T-helper 17 cell (primary cell): ENCODE measurements around the gene MTHFR. TPM values are rescaled to one million over a fixed set of nuclear protein-coding genes. Genes with fewer than 3 reads are reported as not detected.
"Not testable (repeated sequence)": the region's sequence is repeated elsewhere in the genome, so short reads cannot be mapped to it uniquely, and the experiment has no call there.

Experiments used
- ATAC-seq: fragments of 150-1000 bp; cut with Tn5 transposase; 2 replicates; pipeline ENCODE4 v1.10.0; 2021; ENCODE audit warnings: mild to moderate bottlenecking, moderate library complexity
- DNase-seq, 3 donors: peaks; one replicate each; pipeline versions ENCODE4 v3.0.0 to v3.0.0-alpha.2; 2020 to 2021
- H3K9me3 ChIP-seq: one replicate; pipeline ENCODE4 v1.7.0; 2013; ENCODE audit warnings: low read length, mild to moderate bottlenecking; ENCODE audit not compliant: control insufficient read depth, poor library complexity, severe bottlenecking
- H3K27ac Mint-ChIP-seq: one replicate; pipeline ENCODE4 v1.8.0; 2022; ENCODE audit warnings: mild to moderate bottlenecking, moderate library complexity, mixed read lengths
- H3K27me3 Mint-ChIP-seq: one replicate; pipeline ENCODE4 v1.8.0; 2022; ENCODE audit warnings: mixed read lengths
- H3K36me3 Mint-ChIP-seq: one replicate; pipeline ENCODE4 v1.8.0; 2022; ENCODE audit warnings: low read depth, mixed read lengths
- H3K4me1 Mint-ChIP-seq: one replicate; pipeline ENCODE4 v1.8.0; 2022; ENCODE audit warnings: mild to moderate bottlenecking, mixed read lengths
- H3K4me3 Mint-ChIP-seq: one replicate; pipeline ENCODE4 v1.8.0; 2022; ENCODE audit warnings: mild to moderate bottlenecking, moderate library complexity, mixed read lengths
- total RNA-seq, 4 donors: library from RNA in 2 of 4; stranded (reverse) in 2 of 4; gene quantifications; one replicate each; pipeline ENCODE4 v1.2.3 and lab custom pipeline; 2022 to 2026

The MTHFR gene
- total RNA-seq, 2 donors from 2014 or later: 31.5 to 35.1 TPM

DNA sequence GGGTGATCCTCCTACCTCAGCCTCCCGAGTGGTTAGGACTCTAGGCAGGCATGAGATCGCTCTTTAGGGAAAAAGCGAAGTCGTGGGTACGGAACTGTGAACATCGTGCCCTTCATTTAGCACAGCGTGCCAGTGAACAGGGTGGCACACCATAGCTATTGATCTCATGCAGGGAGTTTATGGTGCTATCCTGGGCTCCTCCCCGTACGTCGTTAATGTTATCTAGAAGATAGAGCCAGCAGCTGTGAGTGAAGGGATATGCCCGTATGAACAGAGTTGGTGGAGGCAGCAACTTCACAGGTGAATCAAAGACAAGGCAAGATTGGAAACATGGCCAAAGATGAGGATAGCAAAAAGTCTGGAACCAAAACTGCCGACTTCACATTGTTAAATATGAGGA, 11.4 kb upstream of the MTHFR start:
- DNase-seq: no peak
- H3K9me3 ChIP-seq: no peaks in the 10 kb centered on the region
- peaks cover 2% of the 10 kb centered on the region for H3K36me3 Mint-ChIP-seq
- H3K4me1 Mint-ChIP-seq: peaks cover 2% of the 10 kb centered on the region
- no peak for ATAC-seq
- H3K27me3 Mint-ChIP-seq: no peaks in the 10 kb centered on the region
- no peak overlapping the region for H3K4me3 Mint-ChIP-seq
- H3K27ac Mint-ChIP-seq: no peak overlapping the region

DNA sequence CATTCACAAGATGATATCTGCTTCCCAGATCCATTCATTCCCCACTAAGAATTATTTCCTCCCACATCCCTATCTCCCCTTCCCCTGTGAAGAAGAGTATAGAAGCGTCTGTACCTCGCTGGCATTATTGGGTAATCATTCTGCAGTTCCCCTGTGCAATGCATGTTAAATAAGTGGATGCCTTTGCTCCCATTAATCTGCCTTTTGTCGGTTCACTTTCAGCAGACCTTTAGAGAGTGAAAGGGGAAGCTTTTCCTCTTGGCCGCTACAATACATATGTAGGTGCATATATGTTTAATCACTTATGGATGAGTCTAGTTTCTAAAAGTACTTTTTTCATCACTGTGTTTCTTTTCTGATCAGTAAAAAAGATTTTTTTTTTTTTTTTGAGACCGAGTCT, 7.3 kb upstream of the MTHFR start:
- Mint-ChIP-seq H3K27ac (no peak overlapping the region), H3K27me3 (no peaks in the 10 kb centered on the region), H3K36me3 (no peaks in the 10 kb centered on the region), H3K4me1 (peaks cover 4% of the 10 kb centered on the region), H3K4me3 (no peak overlapping the region)
- ATAC-seq: no peak
- DNase-seq: no peak
- no peaks in the 10 kb centered on the region for H3K9me3 ChIP-seq

GRCh38 chr1:11807133-11807532, 1.4 kb upstream of the MTHFR start:
- Mint-ChIP-seq H3K36me3 (no peaks in the 10 kb centered on the region), H3K4me1 (peaks cover 34% of the 10 kb centered on the region), H3K27ac (peak overlapping the region; percentile 96), H3K27me3 (no peaks in the 10 kb centered on the region), H3K4me3 (peak overlapping the region; percentile 12)
- no peak for ATAC-seq
- H3K9me3 ChIP-seq: no peaks in the 10 kb centered on the region
- no peak for DNase-seq

DNA sequence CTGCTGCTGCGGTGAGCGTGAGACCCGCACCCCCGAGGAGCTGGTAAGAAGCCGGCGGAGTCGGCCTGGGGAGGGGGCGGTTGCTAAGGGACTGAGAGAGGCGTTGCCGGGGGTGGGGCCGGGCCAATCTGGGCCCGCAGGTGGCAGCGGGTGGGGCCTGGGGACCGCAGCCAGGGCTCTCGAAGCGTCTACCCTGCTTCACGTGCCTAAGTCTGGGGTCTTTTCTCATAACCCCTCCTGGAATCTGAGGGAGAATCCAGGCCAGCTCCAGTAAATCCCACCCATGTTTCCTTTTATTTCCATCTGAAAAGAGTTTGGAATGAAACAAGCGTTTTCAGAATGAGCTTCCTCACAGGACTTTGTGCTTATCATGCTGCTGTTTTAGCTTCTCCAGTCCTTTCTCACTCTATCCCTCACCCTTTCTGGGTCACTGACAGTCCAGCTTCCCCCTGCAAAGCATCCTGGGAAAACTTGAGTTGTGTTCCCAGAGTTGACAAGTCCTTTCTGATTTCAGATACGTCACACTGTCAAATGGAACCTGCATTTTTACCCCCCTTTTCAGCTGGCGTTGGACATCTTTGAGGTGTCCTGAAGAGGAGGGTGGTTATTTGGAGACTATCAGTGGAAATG, 658 bp upstream of the MTHFR start:
- Mint-ChIP-seq H3K27ac (peak overlapping the region; percentile 96), H3K36me3 (no peaks in the 10 kb centered on the region), H3K27me3 (no peaks in the 10 kb centered on the region), H3K4me3 (peak overlapping the region; percentile 99), H3K4me1 (peaks cover 32% of the 10 kb centered on the region)
- ATAC-seq: peak; percentile 75
- H3K9me3 ChIP-seq: no peaks in the 10 kb centered on the region
- peak in 1 of 3 donors; percentile 73 for DNase-seq

- Mint-ChIP-seq H3K36me3 (no peaks in the 10 kb centered on the region), H3K27me3 (no peaks in the 10 kb centered on the region), H3K4me3 (peak overlapping the region; percentile 99), H3K4me1 (peaks cover 36% of the 10 kb centered on the region), H3K27ac (peak overlapping the region; percentile 89)
- H3K9me3 ChIP-seq: no peaks in the 10 kb centered on the region
- DNase-seq (no peak), ATAC-seq (no peak)
Measured at GRCh38 chr1:11804666-11805421, 920 bp downstream of the MTHFR start.

- DNase-seq, ATAC-seq, H3K27me3 Mint-ChIP-seq, H3K9me3 ChIP-seq, H3K36me3 Mint-ChIP-seq: not testable (repeated sequence)
- H3K4me1 Mint-ChIP-seq: peaks cover 35% of the 10 kb centered on the region
- H3K27ac Mint-ChIP-seq: peak overlapping the region; percentile 89
- H3K4me3 Mint-ChIP-seq: peak overlapping the region; percentile 99
Measured at GRCh38 chr1:11803924-11804665, 1.7 kb downstream of the MTHFR start.

GRCh38 chr1:11802973-11803885, 2.5 kb downstream of the MTHFR start:
- Mint-ChIP-seq H3K27ac (peak overlapping the region; percentile 89), H3K27me3 (no peaks in the 10 kb centered on the region), H3K36me3 (no peaks in the 10 kb centered on the region), H3K4me1 (peaks cover 34% of the 10 kb centered on the region), H3K4me3 (peak overlapping the region; percentile 91)
- DNase-seq (peak; percentile 45 to 63 (median 63)), ATAC-seq (peak; percentile 29)
- no peaks in the 10 kb centered on the region for H3K9me3 ChIP-seq

GRCh38 chr1:11802616-11802972, 3.2 kb downstream of the MTHFR start:
- Mint-ChIP-seq H3K4me1 (peaks cover 34% of the 10 kb centered on the region), H3K36me3 (no peaks in the 10 kb centered on the region), H3K4me3 (peak overlapping the region; percentile 91), H3K27me3 (no peaks in the 10 kb centered on the region), H3K27ac (peak overlapping the region; percentile 89)
- DNase-seq (no peak), ATAC-seq (no peak)
- no peaks in the 10 kb centered on the region for H3K9me3 ChIP-seq

DNA sequence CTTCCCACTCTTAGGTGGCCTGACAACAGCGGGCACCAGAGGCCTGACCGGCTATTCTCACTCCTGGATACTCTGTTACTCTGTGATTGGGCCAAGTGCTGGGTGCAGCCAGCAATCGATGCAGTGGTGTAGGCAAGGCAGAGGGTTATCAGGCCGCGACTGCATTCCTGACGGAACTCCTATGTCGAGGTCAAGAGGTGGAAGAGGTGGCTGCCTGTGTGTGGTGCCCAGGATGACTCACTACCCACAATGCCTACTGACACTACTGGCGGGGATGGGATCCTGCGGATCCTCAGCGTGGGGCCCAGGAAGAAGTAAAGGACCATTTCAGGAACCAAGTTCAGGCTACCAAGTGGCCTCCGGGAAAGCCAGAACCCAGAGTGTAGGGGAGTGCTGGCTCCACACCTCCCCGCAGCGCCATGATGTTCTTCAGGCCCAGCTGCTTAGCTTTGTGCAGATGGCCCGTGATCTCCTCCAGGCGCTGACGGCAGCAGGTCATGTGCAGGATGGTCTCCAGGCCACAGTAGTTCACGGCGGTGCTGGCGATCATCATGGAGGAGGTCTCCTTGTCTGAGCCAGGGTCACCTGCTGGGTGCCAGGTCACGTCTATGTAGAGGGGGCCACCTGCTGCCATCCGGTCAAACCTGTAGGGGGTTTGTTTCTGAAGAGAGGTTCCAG, 4.9 kb downstream of the MTHFR start:
- Mint-ChIP-seq H3K4me3 (no peak overlapping the region), H3K27me3 (no peaks in the 10 kb centered on the region), H3K27ac (no peak overlapping the region), H3K36me3 (no peaks in the 10 kb centered on the region), H3K4me1 (peaks cover 27% of the 10 kb centered on the region)
- ATAC-seq: no peak
- no peak for DNase-seq
- H3K9me3 ChIP-seq: no peaks in the 10 kb centered on the region

DNA sequence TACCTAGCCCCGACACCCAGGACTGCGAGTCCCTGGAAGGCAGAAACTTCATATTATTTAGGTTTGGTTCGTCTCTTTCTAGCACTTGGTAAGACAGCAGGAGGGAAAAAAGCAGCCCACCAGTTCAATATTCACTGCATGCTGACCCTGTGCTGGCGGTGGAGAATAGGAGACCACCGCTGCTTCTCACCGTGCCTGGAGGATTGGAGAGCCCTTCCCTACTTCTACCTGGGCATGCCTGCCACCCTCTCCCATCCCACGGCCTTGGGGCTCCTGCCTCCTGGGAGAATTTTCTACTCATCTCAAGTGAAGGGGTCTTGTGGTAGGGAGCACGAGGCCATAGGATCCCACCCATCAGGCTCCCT, 5.4 kb downstream of the MTHFR start:
- no peak for ATAC-seq
- Mint-ChIP-seq H3K4me3 (no peak overlapping the region), H3K36me3 (no peaks in the 10 kb centered on the region), H3K4me1 (peaks cover 26% of the 10 kb centered on the region), H3K27ac (no peak overlapping the region), H3K27me3 (no peaks in the 10 kb centered on the region)
- no peak for DNase-seq
- H3K9me3 ChIP-seq: no peaks in the 10 kb centered on the region

DNA sequence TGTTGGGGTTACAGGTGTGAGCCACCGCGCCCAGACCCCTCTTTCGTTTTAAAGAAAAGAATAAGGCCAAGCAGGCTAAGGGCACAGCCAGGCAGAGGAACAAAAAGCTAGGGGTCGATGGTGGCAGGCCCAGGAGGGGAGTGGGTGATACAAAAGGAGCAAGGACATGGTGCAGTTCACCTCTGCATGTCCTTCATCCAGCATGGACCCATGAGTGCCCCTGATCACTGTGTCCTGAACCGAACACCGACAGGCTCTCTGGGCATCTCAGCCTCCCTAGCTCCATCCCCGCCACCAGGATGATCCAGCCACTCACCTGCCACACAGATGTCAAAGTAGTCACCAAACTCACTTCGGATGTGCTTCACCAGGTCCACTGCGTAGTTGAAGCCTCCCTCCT, 5.9 kb downstream of the MTHFR start:
- no peaks in the 10 kb centered on the region for H3K36me3 Mint-ChIP-seq

GRCh38 chr1:11799099-11799498, 6.7 kb downstream of the MTHFR start:
- ATAC-seq: no peak
- Mint-ChIP-seq H3K36me3 (no peaks in the 10 kb centered on the region), H3K27ac (no peak overlapping the region), H3K4me3 (no peak overlapping the region), H3K27me3 (no peaks in the 10 kb centered on the region), H3K4me1 (peaks cover 20% of the 10 kb centered on the region)
- H3K9me3 ChIP-seq: no peaks in the 10 kb centered on the region
- no peak for DNase-seq

More for the DNA sequence above, 5.9 kb downstream of the MTHFR start:
- Mint-ChIP-seq H3K4me3 (no peak overlapping the region), H3K27me3 (no peaks in the 10 kb centered on the region), H3K4me1 (peaks cover 26% of the 10 kb centered on the region), H3K27ac (no peak overlapping the region)
- no peaks in the 10 kb centered on the region for H3K9me3 ChIP-seq
- no peak for DNase-seq
- no peak for ATAC-seq
